ENCODE data around the gene ELL2. TPM values are rescaled to one million over a fixed set of nuclear protein-coding genes. Genes with fewer than 3 reads are reported as not detected.

Gene ELL2
- polyA plus RNA-seq, 3 donors: 3.1 to 8.1 (median 5.8) TPM

DNA sequence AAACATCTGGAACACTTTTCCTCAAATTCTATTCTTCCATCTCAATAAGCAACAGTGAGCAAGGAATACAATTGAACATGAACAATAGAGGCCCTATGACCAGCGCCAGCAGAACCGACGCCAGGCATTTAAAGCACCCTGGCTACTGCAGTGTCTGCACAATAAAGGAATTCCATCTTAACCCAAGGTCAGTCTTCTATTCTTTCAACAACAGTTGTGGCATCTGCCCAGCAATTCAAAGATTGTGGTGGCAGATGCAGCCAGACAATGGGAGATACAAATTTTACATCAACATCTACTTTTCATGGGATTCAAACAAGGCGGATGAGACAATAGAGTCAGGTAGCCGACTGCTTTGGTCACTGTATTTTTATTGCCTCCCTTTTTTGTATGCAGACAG lies 65.9 kb downstream of the ELL2 start:
- H3K4me1 ChIP-seq (ENCODE audit: control insufficient read depth in 1 of 2, insufficient read depth in 2 of 2, low read length in 2 of 2): peaks cover 4 to 7% of the 10 kb centered on the region in 2 donors
- intact Hi-C loops (cut with micrococcal nuclease): no loop called here
- Mint-ChIP-seq H3K4me3 (no peak overlapping the region), H3K27ac (no peak overlapping the region), H3K36me3 (peaks cover 56 to 62% of the 10 kb centered on the region in 2 donors), H3K4me1 (peaks cover 6% of the 10 kb centered on the region), H3K9me3 (no peaks in the 10 kb centered on the region), H3K27me3 (ENCODE audit: low read depth in 3 of 3) (no peaks in the 10 kb centered on the region)
- H4K20me1 ChIP-seq (ENCODE audit: insufficient read depth, low read length): no peaks in the 10 kb centered on the region
- H3K27me3 ChIP-seq (ENCODE audit: control insufficient read depth in 2 of 2, insufficient read depth in 2 of 2, low read length in 2 of 2): no peaks in the 10 kb centered on the region
- H3K9me3 ChIP-seq (replicated peaks in 1 of 2; ENCODE audit: control insufficient read depth in 1 of 2, insufficient read depth in 1 of 2, low read length in 2 of 2): no peaks in the 10 kb centered on the region
- WGBS (ENCODE audit: insufficient coverage): 97% methylated on average over 3 of the region's 5 CpGs
- no peak overlapping the region for H3K4me2 ChIP-seq (replicated peaks; ENCODE audit: extremely low read depth, low read length, poor library complexity, severe bottlenecking)
- H3K4me3 ChIP-seq (replicated peaks in 1 of 3; ENCODE audit: low read depth in 2 of 3, low read length in 3 of 3): no peak overlapping the region
- peaks cover 47 to 62% of the 10 kb centered on the region in 2 donors for H3K36me3 ChIP-seq (replicated peaks in 1 of 2; ENCODE audit: control insufficient read depth in 1 of 2, insufficient read depth in 2 of 2, low read length in 2 of 2)
- H3K79me2 ChIP-seq (ENCODE audit: insufficient read depth, low read length): no peaks in the 10 kb centered on the region
- TF ChIP-seq, protein P1, sequence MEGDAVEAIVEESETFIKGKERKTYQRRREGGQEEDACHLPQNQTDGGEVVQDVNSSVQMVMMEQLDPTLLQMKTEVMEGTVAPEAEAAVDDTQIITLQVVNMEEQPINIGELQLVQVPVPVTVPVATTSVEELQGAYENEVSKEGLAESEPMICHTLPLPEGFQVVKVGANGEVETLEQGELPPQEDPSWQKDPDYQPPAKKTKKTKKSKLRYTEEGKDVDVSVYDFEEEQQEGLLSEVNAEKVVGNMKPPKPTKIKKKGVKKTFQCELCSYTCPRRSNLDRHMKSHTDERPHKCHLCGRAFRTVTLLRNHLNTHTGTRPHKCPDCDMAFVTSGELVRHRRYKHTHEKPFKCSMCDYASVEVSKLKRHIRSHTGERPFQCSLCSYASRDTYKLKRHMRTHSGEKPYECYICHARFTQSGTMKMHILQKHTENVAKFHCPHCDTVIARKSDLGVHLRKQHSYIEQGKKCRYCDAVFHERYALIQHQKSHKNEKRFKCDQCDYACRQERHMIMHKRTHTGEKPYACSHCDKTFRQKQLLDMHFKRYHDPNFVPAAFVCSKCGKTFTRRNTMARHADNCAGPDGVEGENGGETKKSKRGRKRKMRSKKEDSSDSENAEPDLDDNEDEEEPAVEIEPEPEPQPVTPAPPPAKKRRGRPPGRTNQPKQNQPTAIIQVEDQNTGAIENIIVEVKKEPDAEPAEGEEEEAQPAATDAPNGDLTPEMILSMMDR (IDR thresholded peaks at IDR 0.05): no peak
- H3K27ac ChIP-seq (ENCODE audit: low read depth in 1 of 2, low read length in 2 of 2): no peak overlapping the region
- H3K9ac ChIP-seq (ENCODE audit: insufficient read depth, low read length, poor library complexity, severe bottlenecking): no peak overlapping the region
- no peak overlapping the region for H2AFZ ChIP-seq (ENCODE audit: insufficient read depth, low read depth, low read length, poor library complexity, severe bottlenecking)
- DNase-seq: no peak

DNA sequence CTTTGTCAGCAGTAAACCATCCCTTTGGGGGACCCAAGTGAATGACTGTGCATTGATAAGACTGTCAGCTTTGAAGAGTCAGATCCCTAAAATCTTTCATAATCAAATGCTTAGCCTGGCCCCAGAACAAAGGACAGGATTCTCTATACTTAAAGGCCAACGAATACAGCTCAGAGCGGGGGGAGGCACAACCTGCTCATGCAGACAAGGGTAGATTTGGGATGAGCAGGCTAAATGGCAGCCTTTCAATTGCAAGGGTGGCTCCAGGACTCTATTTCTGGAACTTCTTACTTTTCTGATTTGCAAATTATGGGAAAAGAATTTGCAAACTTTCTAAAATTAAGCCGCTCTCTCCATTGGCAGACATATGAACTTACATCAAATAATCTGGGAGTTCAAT lies 66.4 kb downstream of the ELL2 start:
- Mint-ChIP-seq H3K27ac (no peak overlapping the region), H3K27me3 (ENCODE audit: low read depth in 3 of 3) (no peaks in the 10 kb centered on the region), H3K9me3 (no peaks in the 10 kb centered on the region), H3K4me3 (no peak overlapping the region), H3K4me1 (peaks cover 6% of the 10 kb centered on the region), H3K36me3 (peaks cover 56 to 62% of the 10 kb centered on the region in 2 donors)
- Histone ChIP-seq H3K4me3 (replicated peaks in 1 of 3; ENCODE audit: low read depth in 2 of 3, low read length in 3 of 3) (no peak overlapping the region), H3K4me1 (ENCODE audit: control insufficient read depth in 1 of 2, insufficient read depth in 2 of 2, low read length in 2 of 2) (peaks cover 4 to 7% of the 10 kb centered on the region in 2 donors), H3K9me3 (replicated peaks in 1 of 2; ENCODE audit: control insufficient read depth in 1 of 2, insufficient read depth in 1 of 2, low read length in 2 of 2) (no peaks in the 10 kb centered on the region), H3K79me2 (ENCODE audit: insufficient read depth, low read length) (no peaks in the 10 kb centered on the region), H3K9ac (ENCODE audit: insufficient read depth, low read length, poor library complexity, severe bottlenecking) (no peak overlapping the region), H3K4me2 (replicated peaks; ENCODE audit: extremely low read depth, low read length, poor library complexity, severe bottlenecking) (no peak overlapping the region), H3K27me3 (ENCODE audit: control insufficient read depth in 2 of 2, insufficient read depth in 2 of 2, low read length in 2 of 2) (no peaks in the 10 kb centered on the region), H2AFZ (ENCODE audit: insufficient read depth, low read depth, low read length, poor library complexity, severe bottlenecking) (no peak overlapping the region), H3K27ac (ENCODE audit: low read depth in 1 of 2, low read length in 2 of 2) (no peak overlapping the region), H4K20me1 (ENCODE audit: insufficient read depth, low read length) (no peaks in the 10 kb centered on the region), H3K36me3 (replicated peaks in 1 of 2; ENCODE audit: control insufficient read depth in 1 of 2, insufficient read depth in 2 of 2, low read length in 2 of 2) (peaks cover 44 to 62% of the 10 kb centered on the region in 2 donors)
- WGBS (ENCODE audit: insufficient coverage): 100% methylated on average over 3 of the region's 3 CpGs
- intact Hi-C loops (cut with micrococcal nuclease): no loop called here
- TF ChIP-seq, protein P1 (IDR thresholded peaks at IDR 0.05): no peak
- no peak for DNase-seq
